RWPE2 (cell line): ENCODE data around the gene TENT5C.
A peak's percentile ranks its signal among the peaks of the same experiment; 100 is the strongest.
"Not testable (repeated sequence)": the region's sequence is repeated elsewhere in the genome, so short reads cannot be mapped to it uniquely, and the experiment has no call there.

Experiments
- ATAC-seq: fragments of 200-7000 bp; cut with Tn5 transposase; 3 replicates; pipeline ENCODE4 v1.9.1; 2021; ENCODE audit warnings: low read depth
- DNase-seq: peaks from one replicate; pipeline ENCODE4 v3.0.0-alpha.2; 2020; ENCODE audit warnings: low spot score
- H3K27ac ChIP-seq: fragments of 450-650 bp; 2 replicates; pipeline ENCODE4 v1.5.1; 2017; ENCODE audit warnings: mild to moderate bottlenecking; ENCODE audit not compliant: poor library complexity, severe bottlenecking
- H3K27me3 ChIP-seq: fragments of 250-450 bp; sonication (Bioruptor Pico); 2 replicates; pipeline ENCODE4 v1.5.1; 2021; ENCODE audit warnings: mild to moderate bottlenecking, moderate library complexity; ENCODE audit not compliant: insufficient read depth, poor library complexity, severe bottlenecking
- H3K36me3 ChIP-seq: fragments of 250-450 bp; sonication (Bioruptor Pico); 2 replicates; pipeline ENCODE4 v1.5.1; 2020; ENCODE audit warnings: low read depth, mild to moderate bottlenecking, moderate library complexity
- H3K4me1 ChIP-seq: fragments of 250-450 bp; sonication (Bioruptor Pico); 2 replicates; pipeline ENCODE4 v1.5.1; 2021; ENCODE audit warnings: mild to moderate bottlenecking, moderate library complexity; ENCODE audit not compliant: insufficient read depth, poor library complexity, severe bottlenecking
- H3K4me3 ChIP-seq: fragments of 250-450 bp; sonication (Bioruptor Pico); 2 replicates; pipeline ENCODE4 v1.5.1; 2021; ENCODE audit warnings: mild to moderate bottlenecking, moderate library complexity; ENCODE audit not compliant: severe bottlenecking
- H3K9me3 ChIP-seq: fragments of 250-450 bp; sonication (Bioruptor Pico); 2 replicates; pipeline ENCODE4 v1.5.1; 2021; ENCODE audit warnings: mild to moderate bottlenecking, moderate library complexity; ENCODE audit not compliant: severe bottlenecking
- TF ChIP-seq, protein P1 (sequence below): fragments of 450-650 bp; IDR thresholded peaks from one replicate; pipeline ENCODE4 v1.5.1; 2017; ENCODE audit warnings: mild to moderate bottlenecking, moderate library complexity; ENCODE audit not compliant: poor library complexity, severe bottlenecking

Gene TENT5C

DNA sequence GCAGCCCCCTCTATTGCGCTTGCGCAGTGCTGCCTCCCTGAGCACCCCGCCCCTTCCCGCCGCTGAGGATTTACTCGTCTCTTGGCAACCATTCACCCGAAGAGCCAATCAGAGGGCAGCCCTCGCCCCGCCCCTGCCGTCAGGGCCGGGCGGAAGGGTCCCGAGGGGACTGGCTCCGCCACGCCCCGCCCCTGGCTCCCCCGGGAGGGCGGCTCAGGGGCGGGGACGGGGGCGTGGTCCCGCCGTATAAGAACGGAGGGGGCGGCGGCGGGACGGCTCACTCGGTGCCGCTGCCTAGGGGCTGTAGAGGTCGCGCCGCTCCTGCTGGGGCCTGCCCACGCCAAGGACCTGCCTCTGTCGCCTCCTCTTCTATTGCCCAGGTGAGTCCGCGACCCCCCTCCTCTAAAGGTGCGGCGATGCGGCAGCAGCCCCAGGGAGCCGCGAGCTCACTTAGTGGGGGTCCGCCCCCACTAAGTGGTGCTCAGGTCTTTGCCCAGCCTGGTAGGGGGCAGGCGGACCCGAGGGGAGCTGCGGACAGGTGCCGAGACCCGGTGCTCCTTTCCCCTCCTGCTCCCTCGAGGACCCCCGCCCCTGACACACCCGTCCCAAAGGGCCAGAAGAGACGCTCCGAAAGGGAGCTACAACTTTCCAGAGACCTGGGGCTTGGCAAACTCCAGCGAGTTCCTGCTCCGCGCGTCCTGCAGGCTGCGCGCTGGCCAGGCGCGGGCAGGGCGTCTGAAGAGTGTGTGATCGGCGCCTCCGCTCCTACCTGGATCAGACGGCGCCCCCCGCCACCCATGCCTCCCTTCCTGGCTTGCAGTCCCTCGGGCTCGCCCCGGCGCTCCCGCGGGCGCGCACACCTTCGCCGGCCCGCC lies at the start of gene TENT5C:
TENT5C (plus strand) TSS at position 275 of the 875 bp plus-strand sequence. CDS start 16,821 bp downstream, outside the sequence.
- no peaks in the 10 kb centered on the region for H3K9me3 ChIP-seq
- H3K27me3 ChIP-seq = no peaks in the 10 kb centered on the region
- no peaks in the 10 kb centered on the region for H3K4me1 ChIP-seq
- DNase-seq = peak; percentile 95
- no peak within 1 kb of the TSS for H3K27ac ChIP-seq
- peak within 1 kb of the TSS; percentile 52 for H3K4me3 ChIP-seq
- no peaks in the 10 kb centered on the region for H3K36me3 ChIP-seq
- TF ChIP-seq, protein P1, sequence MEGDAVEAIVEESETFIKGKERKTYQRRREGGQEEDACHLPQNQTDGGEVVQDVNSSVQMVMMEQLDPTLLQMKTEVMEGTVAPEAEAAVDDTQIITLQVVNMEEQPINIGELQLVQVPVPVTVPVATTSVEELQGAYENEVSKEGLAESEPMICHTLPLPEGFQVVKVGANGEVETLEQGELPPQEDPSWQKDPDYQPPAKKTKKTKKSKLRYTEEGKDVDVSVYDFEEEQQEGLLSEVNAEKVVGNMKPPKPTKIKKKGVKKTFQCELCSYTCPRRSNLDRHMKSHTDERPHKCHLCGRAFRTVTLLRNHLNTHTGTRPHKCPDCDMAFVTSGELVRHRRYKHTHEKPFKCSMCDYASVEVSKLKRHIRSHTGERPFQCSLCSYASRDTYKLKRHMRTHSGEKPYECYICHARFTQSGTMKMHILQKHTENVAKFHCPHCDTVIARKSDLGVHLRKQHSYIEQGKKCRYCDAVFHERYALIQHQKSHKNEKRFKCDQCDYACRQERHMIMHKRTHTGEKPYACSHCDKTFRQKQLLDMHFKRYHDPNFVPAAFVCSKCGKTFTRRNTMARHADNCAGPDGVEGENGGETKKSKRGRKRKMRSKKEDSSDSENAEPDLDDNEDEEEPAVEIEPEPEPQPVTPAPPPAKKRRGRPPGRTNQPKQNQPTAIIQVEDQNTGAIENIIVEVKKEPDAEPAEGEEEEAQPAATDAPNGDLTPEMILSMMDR = peak; percentile 8
- peak; percentile 82 for ATAC-seq

DNA sequence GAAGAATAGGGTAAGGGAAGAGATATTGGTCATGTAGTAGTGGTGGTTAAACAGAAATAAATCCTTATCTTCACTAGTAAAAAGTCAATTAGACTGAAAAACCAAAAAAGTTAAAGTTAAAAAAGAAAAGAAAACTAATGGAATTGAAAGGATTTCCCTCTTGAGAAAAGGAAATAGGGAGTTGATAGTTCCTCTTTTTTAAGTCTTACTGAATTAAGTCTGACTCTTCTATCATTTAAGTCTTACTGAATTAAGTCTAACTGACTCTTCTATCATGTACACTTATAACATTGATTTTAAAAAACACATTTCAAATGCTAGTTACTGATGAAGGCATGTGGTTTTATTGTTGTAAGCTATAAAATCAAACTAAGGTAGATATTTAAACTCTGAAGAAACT lies 49.5 kb upstream of the TENT5C start:
- no peaks in the 10 kb centered on the region for H3K27me3 ChIP-seq
- DNase-seq = no peak
- H3K36me3 ChIP-seq = no peaks in the 10 kb centered on the region
- no peak overlapping the region for H3K4me3 ChIP-seq
- no peaks in the 10 kb centered on the region for H3K4me1 ChIP-seq
- no peaks in the 10 kb centered on the region for H3K9me3 ChIP-seq
- no peak for ATAC-seq
- TF ChIP-seq, protein P1 = no peak
- no peak overlapping the region for H3K27ac ChIP-seq

DNA sequence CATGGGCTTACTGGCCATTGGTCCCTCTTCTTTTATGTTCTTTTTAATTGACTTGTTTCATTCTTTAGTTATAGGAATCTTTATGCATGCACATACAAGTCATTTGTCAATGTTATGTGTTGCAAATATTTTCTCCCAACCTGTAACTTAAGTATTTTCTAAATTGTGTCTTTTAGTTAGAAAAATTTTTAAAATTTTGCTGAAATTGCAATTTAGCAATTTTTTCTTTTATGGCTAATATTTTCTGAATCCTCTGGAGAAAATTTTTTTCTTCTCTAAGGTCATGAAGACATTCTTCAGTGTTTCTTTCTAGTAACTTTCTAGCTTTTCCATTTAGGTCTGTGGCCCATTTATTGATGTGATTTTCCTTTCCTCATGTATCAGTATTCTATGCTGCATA lies 48.9 kb upstream of the TENT5C start:
- ATAC-seq = no peak
- Histone ChIP-seq H3K9me3 (no peaks in the 10 kb centered on the region), H3K36me3 (no peaks in the 10 kb centered on the region), H3K27me3 (no peaks in the 10 kb centered on the region), H3K4me1 (no peaks in the 10 kb centered on the region), H3K27ac (no peak overlapping the region), H3K4me3 (no peak overlapping the region)
- DNase-seq = no peak
- TF ChIP-seq, protein P1 = no peak

DNA sequence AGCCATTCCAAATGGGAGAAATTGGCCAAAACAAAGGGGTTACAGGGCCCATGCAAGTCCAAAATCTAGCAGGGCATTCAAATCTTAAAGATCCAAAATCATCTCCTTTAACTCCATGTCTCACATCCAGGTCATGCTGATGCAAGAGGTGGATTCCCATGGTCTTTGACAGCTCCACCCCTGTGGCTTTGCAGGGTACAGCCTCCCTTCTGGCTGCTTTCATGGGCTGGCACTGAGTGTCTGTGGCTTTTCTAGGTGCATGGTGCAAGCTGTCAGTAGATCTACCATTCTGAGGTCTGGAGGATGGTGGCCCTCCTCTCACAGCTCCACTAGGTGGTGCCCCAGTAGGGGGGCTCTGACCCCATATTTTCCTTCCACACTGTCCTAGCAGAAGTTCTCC lies 47.4 kb upstream of the TENT5C start:
- not testable (repeated sequence) for H3K27me3 ChIP-seq, H3K27ac ChIP-seq, DNase-seq, H3K4me1 ChIP-seq, H3K36me3 ChIP-seq, H3K9me3 ChIP-seq, H3K4me3 ChIP-seq, ATAC-seq

DNA sequence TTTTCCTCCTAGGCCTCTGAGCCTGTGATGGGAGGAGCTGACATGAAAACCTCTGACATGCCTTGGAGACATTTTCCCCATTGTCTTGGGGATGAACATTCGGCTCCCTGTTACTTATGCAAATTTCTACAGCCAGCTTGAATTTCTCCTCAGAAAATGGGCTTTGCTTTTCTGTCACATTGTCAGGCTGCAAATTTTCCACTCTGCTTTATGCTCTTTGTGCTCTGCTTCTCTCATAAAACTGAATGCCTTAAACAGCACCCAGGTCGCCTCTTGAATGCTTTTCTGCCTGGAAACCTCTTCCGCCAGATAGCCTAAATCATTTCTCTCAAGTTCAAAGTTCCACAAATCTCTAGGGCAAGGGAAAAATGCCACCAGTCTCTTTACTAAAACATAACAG lies 46.7 kb upstream of the TENT5C start:
- H3K9me3 ChIP-seq = no peaks in the 10 kb centered on the region
- no peak overlapping the region for H3K4me3 ChIP-seq
- no peaks in the 10 kb centered on the region for H3K36me3 ChIP-seq
- no peak for DNase-seq
- H3K27ac ChIP-seq = no peak overlapping the region
- ATAC-seq = no peak
- TF ChIP-seq, protein P1 = no peak
- no peaks in the 10 kb centered on the region for H3K4me1 ChIP-seq
- H3K27me3 ChIP-seq = no peaks in the 10 kb centered on the region
